Cardiac fibroblast (primary cell): Measurements from ENCODE around the gene KHDRBS2.
A peak's percentile ranks its signal among the peaks of the same experiment; 100 is the strongest.

Source experiments
- DNase-seq, 2 donors: peaks; one replicate each; pipeline versions ENCODE4 v3.0.0 to v3.0.0-alpha.2; 2010; ENCODE audit warnings: low read depth in 2 of 2
- H3K4me3 ChIP-seq, 2 donors: replicated peaks in 1 of 2; 1 replicate in 1 of 2; 2 replicates in 1 of 2; pipeline ENCODE4 v1.5.1; 2011; ENCODE audit warnings: low read depth in 2 of 2, low read length in 2 of 2, mild to moderate bottlenecking in 2 of 2, moderate library complexity in 1 of 2
- TF ChIP-seq, protein P1 (sequence below): IDR thresholded peaks from one replicate; pipeline ENCODE4 v1.5.1; 2011; ENCODE audit warnings: low read depth, mild to moderate bottlenecking, low read length, inconsistent platforms

The KHDRBS2 gene

DNA sequence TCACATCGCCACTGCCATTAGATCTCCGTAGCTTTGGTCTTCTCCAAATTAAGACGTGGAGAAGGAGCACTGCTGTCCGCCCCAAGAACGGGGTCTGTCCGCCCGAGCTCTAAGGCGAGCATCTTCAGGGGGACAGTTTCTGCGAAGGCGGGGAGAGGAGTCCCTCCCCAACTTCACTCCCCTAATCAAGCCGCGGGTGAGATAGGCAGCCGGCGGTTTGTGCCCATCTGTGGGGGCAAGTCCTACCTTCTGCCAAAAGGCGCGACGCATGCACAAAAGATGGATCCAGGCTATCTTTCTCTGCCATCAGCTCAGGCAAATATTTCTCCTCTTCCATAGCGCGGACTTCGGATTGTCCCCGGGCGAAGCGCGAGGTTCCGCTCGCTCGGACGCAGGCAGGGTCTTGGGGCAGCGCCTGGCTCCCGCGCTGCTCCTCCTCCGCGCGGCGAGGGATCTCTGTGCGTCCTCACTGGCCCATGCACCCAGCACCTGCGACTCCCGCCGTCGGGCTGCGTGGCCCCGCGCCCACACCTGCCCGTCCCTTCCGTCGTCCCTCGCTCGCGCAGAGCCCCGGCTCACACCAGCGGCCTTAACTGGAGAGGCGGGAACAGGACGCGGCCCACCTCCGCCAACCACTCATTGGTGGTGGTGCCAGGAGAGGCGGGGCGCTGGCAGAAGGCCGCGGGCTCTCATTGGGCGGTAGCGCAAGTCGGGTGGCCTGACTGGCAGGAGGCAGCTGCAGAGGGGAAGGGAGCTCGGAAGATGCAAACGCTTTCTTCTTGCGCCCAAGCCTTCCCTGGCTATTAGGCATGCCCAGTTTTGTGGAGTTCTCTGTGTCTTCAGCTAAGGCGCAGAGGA lies at the start of gene KHDRBS2:
KHDRBS2 (minus strand) TSS at position 614 of the 858 bp plus-strand sequence.
- DNase-seq, result peak; percentile 1 to 2
- no peak within 1 kb of the TSS for H3K4me3 ChIP-seq
- TF ChIP-seq, protein P1, sequence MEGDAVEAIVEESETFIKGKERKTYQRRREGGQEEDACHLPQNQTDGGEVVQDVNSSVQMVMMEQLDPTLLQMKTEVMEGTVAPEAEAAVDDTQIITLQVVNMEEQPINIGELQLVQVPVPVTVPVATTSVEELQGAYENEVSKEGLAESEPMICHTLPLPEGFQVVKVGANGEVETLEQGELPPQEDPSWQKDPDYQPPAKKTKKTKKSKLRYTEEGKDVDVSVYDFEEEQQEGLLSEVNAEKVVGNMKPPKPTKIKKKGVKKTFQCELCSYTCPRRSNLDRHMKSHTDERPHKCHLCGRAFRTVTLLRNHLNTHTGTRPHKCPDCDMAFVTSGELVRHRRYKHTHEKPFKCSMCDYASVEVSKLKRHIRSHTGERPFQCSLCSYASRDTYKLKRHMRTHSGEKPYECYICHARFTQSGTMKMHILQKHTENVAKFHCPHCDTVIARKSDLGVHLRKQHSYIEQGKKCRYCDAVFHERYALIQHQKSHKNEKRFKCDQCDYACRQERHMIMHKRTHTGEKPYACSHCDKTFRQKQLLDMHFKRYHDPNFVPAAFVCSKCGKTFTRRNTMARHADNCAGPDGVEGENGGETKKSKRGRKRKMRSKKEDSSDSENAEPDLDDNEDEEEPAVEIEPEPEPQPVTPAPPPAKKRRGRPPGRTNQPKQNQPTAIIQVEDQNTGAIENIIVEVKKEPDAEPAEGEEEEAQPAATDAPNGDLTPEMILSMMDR, result no peak

DNA sequence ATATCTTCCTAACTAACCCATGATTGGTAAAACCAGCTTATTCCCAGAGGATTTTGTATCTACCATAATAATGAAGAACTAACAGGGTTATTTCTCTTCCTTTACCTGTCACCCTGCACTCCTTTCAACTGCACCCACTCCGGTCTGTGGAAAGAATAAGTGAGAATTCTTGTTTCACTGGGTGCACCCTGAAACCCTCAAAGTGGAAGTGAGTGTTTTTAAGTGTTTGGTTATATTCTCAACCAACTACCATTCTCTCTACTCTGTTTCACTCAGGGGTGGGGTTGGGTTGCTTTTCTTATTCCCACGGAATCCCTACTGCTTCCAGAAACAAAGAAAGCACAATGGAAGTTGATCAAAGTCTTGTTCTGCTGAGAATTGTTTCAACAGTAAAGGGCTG lies 42.6 kb upstream of the KHDRBS2 start:
- no peak overlapping the region for H3K4me3 ChIP-seq
- no peak for DNase-seq
- TF ChIP-seq, protein P1, result no peak

DNA sequence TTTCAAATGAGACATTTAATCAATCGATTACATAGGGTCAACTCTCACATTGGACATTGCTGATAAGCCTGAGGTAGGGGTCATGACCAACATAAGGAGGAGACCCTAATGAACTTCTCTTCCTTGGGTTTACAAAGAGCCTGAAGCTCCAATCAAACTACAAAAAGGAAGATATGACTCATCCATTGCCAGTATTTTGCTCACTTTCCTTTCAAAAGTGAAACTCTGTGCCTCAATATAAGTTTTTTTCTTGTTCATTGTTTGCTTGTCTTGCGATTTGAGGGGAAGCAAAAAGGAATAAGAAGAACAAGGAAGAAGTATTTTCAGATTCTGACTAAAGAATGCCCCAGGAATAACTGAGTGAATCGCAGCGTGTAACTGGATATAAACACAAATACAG lies 38.8 kb upstream of the KHDRBS2 start:
- H3K4me3 ChIP-seq, result no peak overlapping the region
- TF ChIP-seq, protein P1, result no peak
- no peak for DNase-seq

DNA sequence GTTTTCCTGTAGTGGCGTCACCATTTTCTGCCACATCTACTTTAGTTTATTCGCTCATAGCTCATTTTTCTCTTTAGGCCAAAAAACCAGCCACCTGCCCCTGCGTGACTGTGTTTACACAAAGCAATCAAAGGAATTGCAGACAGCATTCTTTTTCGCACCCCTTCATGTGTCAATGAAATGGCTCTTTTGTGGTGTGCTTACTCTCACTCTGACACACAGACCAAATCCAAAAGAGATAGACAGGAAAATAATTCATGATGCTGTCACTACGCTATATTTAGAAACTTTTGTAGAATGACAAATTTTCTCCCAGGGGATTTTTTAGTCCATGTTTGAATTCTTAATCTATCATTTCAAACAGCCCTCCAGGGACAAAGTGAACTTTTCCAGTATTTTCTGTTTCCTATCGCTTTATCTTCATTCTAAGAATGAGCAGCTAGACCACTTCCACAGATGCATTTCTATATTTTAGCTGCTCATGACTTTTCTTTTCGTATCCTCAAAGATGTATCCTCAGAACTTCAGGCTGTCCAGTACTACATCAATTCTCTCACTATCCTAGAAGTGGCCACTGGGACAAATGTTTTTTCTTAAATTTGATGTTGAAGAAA lies 37.9 kb upstream of the KHDRBS2 start:
- no peak for DNase-seq
- TF ChIP-seq, protein P1, result no peak
- H3K4me3 ChIP-seq, result no peak overlapping the region

DNA sequence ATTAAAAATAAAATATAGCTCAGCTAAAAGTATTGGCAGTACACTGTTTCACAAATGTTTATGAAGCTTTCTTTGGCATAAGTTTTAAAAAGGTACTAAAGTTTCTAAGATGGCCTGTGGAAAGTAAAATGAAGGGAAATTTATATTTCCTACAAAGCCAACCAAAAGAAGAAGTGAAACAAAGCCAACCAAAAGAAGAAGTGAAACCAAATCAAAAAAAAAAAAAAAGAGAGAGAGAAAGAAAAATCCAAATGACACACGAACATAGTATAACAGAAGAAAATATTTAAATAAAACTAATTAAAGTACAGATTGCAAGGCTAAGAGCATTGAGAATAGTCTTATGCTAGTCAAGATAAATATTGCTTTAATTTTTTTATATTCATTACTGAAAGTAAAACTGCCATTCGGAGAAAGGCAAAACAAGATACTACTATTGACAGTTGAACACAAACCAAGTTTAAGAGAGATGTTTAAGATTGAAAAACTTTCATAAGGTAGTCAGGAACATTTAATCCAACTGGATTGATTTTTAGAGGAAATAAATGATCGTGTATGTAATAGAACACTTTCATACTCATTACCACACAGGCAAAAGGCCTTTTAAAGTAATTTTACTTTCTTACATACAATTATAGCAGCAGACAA lies 12.8 kb upstream of the KHDRBS2 start:
- no peak overlapping the region for H3K4me3 ChIP-seq
- TF ChIP-seq, protein P1, result no peak
- no peak for DNase-seq

DNA sequence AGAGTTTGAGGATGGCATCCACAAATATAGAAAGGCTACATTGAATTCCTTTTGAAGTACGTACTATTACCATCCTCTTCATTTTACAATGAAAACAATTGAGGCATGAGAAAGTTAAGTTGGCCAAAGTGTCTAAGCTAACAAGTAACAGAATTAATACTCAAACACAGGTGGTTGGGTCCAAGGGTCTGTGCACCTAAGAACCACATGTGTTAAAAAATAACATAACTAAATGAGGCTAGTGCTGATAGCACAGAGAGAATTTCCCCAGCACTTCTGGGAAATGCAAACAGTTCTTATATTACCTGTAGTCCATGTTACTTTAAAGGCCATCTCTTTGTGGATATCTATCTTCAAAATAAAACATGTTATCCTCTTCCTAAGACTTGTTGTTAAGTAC lies 10.5 kb upstream of the KHDRBS2 start:
- no peak overlapping the region for H3K4me3 ChIP-seq
- DNase-seq, result no peak
- TF ChIP-seq, protein P1, result no peak
